ENCODE data around the gene ADH6.
A peak's percentile ranks its signal among the peaks of the same experiment; 100 is the strongest.

Gene ADH6

DNA sequence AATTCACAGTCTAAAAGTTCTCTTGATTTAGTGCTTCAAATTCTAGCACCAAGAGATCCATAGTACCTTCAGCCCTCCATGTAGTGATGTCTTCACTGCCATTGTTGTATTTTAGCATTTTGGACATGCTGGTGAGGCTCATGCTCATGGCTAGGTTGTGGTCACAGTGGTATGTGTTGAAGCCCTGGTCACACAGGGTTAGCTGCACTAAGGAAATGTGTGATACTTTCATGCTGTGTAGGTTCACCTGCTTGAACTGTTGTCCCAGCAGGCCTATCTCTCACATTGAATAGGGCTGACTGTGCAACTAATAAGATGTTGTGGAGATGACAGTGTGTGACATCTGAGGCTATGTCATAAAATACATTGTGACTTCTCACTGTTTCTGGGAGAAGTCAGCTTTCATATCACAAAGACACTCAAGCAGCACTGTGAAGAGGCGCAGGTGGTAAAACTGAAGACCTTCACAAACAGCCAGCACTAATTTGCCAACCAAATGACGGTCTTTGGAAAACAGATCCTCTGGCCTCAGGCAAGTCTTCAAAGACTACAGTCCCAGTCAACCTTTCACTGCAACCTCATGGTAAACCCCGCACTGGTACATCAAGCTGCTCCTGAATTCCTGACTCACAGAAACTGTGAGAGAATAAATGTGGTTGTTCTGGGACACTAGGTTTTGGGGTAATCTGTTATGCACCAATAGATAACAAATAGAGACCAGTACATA is 57.5 kb downstream of the ADH6 start:
- Histone ChIP-seq H3K4me1 (ENCODE audit: insufficient read depth, poor library complexity, severe bottlenecking) (no peaks in the 10 kb centered on the region), H3K36me3 (ENCODE audit: low read depth) (no peaks in the 10 kb centered on the region), H3K4me3 (ENCODE audit: severe bottlenecking) (no peak overlapping the region), H3K9me3 (ENCODE audit: severe bottlenecking) (no peaks in the 10 kb centered on the region), H3K27ac (ENCODE audit: poor library complexity, severe bottlenecking) (no peak overlapping the region), H3K27me3 (ENCODE audit: insufficient read depth, poor library complexity, severe bottlenecking) (no peaks in the 10 kb centered on the region)
- ATAC-seq (ENCODE audit: low read depth), result no peak
- TF ChIP-seq, protein P1, sequence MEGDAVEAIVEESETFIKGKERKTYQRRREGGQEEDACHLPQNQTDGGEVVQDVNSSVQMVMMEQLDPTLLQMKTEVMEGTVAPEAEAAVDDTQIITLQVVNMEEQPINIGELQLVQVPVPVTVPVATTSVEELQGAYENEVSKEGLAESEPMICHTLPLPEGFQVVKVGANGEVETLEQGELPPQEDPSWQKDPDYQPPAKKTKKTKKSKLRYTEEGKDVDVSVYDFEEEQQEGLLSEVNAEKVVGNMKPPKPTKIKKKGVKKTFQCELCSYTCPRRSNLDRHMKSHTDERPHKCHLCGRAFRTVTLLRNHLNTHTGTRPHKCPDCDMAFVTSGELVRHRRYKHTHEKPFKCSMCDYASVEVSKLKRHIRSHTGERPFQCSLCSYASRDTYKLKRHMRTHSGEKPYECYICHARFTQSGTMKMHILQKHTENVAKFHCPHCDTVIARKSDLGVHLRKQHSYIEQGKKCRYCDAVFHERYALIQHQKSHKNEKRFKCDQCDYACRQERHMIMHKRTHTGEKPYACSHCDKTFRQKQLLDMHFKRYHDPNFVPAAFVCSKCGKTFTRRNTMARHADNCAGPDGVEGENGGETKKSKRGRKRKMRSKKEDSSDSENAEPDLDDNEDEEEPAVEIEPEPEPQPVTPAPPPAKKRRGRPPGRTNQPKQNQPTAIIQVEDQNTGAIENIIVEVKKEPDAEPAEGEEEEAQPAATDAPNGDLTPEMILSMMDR (IDR thresholded peaks at IDR 0.05; ENCODE audit: poor library complexity, severe bottlenecking), result no peak
- no peak for DNase-seq (ENCODE audit: low spot score)

DNA sequence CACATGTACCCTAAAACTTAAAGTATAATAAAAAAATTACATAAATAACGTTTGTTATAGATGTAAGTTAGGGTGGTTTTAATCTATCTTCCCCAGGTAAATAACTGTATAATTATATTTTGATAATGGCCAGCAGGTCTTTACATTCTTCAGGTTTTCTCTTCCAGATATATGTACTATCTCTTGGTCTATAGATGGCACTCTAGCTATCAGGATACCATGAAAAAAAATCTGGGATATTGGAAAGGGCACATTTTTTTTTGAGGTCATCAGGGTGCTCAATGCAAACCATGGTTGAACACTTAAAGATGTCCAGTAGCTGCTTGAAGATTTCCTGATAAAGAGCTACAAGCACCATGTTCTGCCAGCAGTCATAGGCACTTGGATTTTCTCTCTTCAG is 59.3 kb downstream of the ADH6 start:
- Histone ChIP-seq H3K4me1 (ENCODE audit: insufficient read depth, poor library complexity, severe bottlenecking) (no peaks in the 10 kb centered on the region), H3K27ac (ENCODE audit: poor library complexity, severe bottlenecking) (no peak overlapping the region), H3K27me3 (ENCODE audit: insufficient read depth, poor library complexity, severe bottlenecking) (no peaks in the 10 kb centered on the region), H3K36me3 (ENCODE audit: low read depth) (no peaks in the 10 kb centered on the region), H3K9me3 (ENCODE audit: severe bottlenecking) (no peaks in the 10 kb centered on the region), H3K4me3 (ENCODE audit: severe bottlenecking) (no peak overlapping the region)
- DNase-seq (ENCODE audit: low spot score) (no peak), ATAC-seq (ENCODE audit: low read depth) (no peak)
- TF ChIP-seq, protein P1 (IDR thresholded peaks at IDR 0.05; ENCODE audit: poor library complexity, severe bottlenecking), result peak; percentile 42

DNA sequence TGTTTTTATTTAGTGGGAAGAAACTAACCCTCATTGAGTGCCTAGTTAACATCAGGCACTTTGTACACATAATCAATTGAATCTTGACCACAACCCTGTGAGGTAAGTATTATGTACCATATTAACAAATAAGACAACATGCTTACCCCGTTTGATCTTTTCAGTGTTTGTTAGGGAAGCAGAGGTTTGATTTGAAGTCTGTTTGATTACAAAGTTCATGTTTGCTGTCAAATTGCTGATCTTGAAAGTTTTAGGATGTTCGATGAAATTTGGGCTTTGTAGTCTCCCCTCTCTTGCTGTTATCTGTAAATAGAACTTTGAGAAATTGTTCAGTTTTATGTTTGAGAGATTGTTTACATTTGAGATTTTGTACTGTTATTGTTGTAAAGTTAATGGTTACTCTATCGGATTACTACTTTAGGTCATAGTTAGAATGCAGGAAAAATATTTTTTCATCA is 61.5 kb downstream of the ADH6 start:
- Histone ChIP-seq H3K9me3 (ENCODE audit: severe bottlenecking) (no peaks in the 10 kb centered on the region), H3K4me1 (ENCODE audit: insufficient read depth, poor library complexity, severe bottlenecking) (no peaks in the 10 kb centered on the region), H3K27me3 (ENCODE audit: insufficient read depth, poor library complexity, severe bottlenecking) (no peaks in the 10 kb centered on the region), H3K27ac (ENCODE audit: poor library complexity, severe bottlenecking) (no peak overlapping the region), H3K4me3 (ENCODE audit: severe bottlenecking) (no peak overlapping the region), H3K36me3 (ENCODE audit: low read depth) (no peaks in the 10 kb centered on the region)
- ATAC-seq (ENCODE audit: low read depth), result no peak
- no peak for DNase-seq (ENCODE audit: low spot score)
- TF ChIP-seq, protein P1 (IDR thresholded peaks at IDR 0.05; ENCODE audit: poor library complexity, severe bottlenecking), result no peak

DNA sequence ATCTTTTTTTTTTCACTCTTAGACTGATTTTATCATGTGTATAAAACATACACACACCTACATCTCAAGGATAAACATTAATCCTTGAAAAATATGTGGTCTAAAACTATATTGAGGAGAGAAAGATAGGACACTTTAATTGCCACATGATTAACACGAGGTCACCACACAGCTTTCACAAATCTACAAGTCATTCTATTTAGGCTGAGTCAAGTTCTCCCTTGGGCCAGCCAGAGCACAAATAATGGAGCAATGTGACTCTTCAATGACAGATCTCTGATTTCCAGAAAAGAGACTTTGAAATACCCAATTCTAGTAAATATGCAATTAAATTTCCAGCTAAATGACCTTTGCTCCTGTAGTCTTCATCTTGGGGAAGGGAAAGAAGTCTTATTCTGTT is 62.1 kb downstream of the ADH6 start:
- no peaks in the 10 kb centered on the region for H3K4me1 ChIP-seq (ENCODE audit: insufficient read depth, poor library complexity, severe bottlenecking)
- TF ChIP-seq, protein P1 (IDR thresholded peaks at IDR 0.05; ENCODE audit: poor library complexity, severe bottlenecking), result no peak
- H3K27ac ChIP-seq (ENCODE audit: poor library complexity, severe bottlenecking), result no peak overlapping the region
- no peak for DNase-seq (ENCODE audit: low spot score)
- no peak for ATAC-seq (ENCODE audit: low read depth)
- no peak overlapping the region for H3K4me3 ChIP-seq (ENCODE audit: severe bottlenecking)
- no peaks in the 10 kb centered on the region for H3K36me3 ChIP-seq (ENCODE audit: low read depth)
- H3K27me3 ChIP-seq (ENCODE audit: insufficient read depth, poor library complexity, severe bottlenecking), result no peaks in the 10 kb centered on the region
- no peaks in the 10 kb centered on the region for H3K9me3 ChIP-seq (ENCODE audit: severe bottlenecking)

DNA sequence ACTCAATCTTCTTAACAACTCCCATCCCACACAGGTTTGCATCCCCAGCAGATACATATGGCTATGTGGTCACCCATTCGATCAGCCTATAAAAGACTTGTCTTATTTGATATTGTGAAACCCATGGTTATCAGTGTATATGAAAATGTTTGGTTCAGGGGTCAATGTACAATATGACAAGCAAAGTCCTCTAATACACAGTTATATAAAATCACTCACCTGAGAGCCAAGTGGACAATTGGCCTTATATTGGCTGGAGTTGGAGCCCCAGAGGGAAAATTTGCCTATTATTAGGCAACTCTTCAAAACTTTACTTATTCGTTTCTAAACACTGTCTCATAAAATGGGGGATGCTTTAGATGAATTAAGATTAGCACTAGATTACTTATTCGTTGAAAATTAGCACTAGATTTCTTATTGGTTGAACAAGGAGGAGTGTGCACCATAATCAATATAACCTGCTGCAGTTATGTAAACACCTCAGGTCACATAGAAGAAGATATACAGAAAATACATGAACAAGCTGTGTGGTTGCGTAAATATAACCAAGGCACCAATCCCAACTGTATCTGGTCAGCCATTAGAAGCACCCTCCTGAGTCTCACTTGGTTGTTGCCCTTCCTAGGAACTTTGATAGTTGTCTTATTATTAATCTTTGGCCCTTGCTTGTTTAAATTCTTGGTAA is 64.2 kb downstream of the ADH6 start:
- DNase-seq (ENCODE audit: low spot score) (no peak), ATAC-seq (ENCODE audit: low read depth) (no peak)
- Histone ChIP-seq H3K27me3 (ENCODE audit: insufficient read depth, poor library complexity, severe bottlenecking) (no peaks in the 10 kb centered on the region), H3K4me1 (ENCODE audit: insufficient read depth, poor library complexity, severe bottlenecking) (no peaks in the 10 kb centered on the region), H3K4me3 (ENCODE audit: severe bottlenecking) (no peak overlapping the region), H3K9me3 (ENCODE audit: severe bottlenecking) (no peaks in the 10 kb centered on the region), H3K27ac (ENCODE audit: poor library complexity, severe bottlenecking) (no peak overlapping the region), H3K36me3 (ENCODE audit: low read depth) (no peaks in the 10 kb centered on the region)
- TF ChIP-seq, protein P1 (IDR thresholded peaks at IDR 0.05; ENCODE audit: poor library complexity, severe bottlenecking), result no peak
